ENCODE results near the gene MDM2. TPM values are rescaled to one million over a fixed set of nuclear protein-coding genes. Genes with fewer than 3 reads are reported as not detected.
A peak's percentile ranks its signal among the peaks of the same experiment; 100 is the strongest.
"Not testable (repeated sequence)": the region's sequence is repeated elsewhere in the genome, so short reads cannot be mapped to it uniquely, and the experiment has no call there.

MDM2 gene
- total RNA-seq, 1 donor from 2014 or later: 113 TPM

DNA sequence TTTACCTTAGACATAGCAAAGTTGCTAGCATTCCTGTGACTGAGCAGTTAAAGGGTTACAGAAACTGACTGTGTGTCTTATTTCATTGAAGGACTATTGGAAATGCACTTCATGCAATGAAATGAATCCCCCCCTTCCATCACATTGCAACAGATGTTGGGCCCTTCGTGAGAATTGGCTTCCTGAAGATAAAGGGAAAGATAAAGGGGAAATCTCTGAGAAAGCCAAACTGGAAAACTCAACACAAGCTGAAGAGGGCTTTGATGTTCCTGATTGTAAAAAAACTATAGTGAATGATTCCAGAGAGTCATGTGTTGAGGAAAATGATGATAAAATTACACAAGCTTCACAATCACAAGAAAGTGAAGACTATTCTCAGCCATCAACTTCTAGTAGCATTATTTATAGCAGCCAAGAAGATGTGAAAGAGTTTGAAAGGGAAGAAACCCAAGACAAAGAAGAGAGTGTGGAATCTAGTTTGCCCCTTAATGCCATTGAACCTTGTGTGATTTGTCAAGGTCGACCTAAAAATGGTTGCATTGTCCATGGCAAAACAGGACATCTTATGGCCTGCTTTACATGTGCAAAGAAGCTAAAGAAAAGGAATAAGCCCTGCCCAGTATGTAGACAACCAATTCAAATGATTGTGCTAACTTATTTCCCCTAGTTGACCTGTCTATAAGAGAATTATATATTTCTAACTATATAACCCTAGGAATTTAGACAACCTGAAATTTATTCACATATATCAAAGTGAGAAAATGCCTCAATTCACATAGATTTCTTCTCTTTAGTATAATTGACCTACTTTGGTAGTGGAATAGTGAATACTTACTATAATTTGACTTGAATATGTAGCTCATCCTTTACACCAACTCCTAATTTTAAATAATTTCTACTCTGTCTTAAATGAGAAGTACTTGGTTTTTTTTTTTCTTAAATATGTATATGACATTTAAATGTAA, 31.5 kb downstream of the MDM2 start:
- Mint-ChIP-seq H3K4me1 (ENCODE audit: unreplicated experiment) (peaks cover 9% of the 10 kb centered on the region), H3K27ac (ENCODE audit: unreplicated experiment) (no peak overlapping the region), H3K4me3 (ENCODE audit: unreplicated experiment) (peak overlapping the region; percentile 4), H3K27me3 (ENCODE audit: unreplicated experiment) (no peaks in the 10 kb centered on the region), H3K36me3 (ENCODE audit: low read depth, unreplicated experiment) (peaks cover 15% of the 10 kb centered on the region), H3K9me3 (ENCODE audit: unreplicated experiment) (no peaks in the 10 kb centered on the region)
- no peak for TF ChIP-seq CTCF (IDR thresholded peaks at IDR 0.05; ENCODE audit: unreplicated experiment)
- no peak for DNase-seq (ENCODE audit: low spot score)

DNA sequence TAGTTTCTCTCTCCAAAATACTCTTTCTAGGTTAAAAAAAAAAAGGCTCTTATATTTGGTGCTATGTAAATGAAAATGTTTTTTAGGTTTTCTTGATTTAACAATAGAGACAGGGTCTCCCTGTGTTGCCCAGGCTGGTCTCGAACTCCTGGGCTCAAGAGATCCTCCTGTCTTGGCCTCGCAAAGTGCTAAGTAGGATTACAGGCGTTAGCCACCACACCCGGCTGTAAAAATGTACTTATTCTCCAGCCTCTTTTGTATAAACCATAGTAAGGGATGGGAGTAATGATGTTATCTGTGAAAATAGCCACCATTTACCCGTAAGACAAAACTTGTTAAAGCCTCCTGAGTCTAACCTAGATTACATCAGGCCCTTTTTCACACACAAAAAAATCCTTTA, 33.2 kb downstream of the MDM2 start:
- not testable (repeated sequence) for DNase-seq (ENCODE audit: low spot score); H3K27me3 Mint-ChIP-seq (ENCODE audit: unreplicated experiment); H3K4me3 Mint-ChIP-seq (ENCODE audit: unreplicated experiment); H3K27ac Mint-ChIP-seq (ENCODE audit: unreplicated experiment); H3K9me3 Mint-ChIP-seq (ENCODE audit: unreplicated experiment); H3K4me1 Mint-ChIP-seq (ENCODE audit: unreplicated experiment); H3K36me3 Mint-ChIP-seq (ENCODE audit: low read depth, unreplicated experiment)

DNA sequence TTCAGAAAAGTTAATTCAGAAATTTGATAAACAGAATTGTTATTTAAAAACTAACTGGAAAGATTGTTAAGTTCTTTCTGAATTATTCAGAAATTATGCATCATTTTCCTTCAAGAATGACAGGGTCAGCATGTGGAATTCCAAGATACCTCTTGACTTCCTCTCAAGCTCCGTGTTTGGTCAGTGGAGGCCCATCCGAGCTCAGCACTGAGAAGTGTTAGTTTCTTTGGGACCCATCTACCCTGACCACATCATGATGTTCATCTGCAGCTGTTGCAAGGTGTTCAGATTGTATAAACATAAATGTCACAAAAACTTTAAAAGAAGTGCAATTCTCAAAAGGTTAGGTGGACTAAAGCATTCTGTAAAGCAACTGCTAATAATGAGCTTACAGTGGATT, 33.7 kb downstream of the MDM2 start:
- Mint-ChIP-seq H3K36me3 (ENCODE audit: low read depth, unreplicated experiment) (peaks cover 8% of the 10 kb centered on the region), H3K9me3 (ENCODE audit: unreplicated experiment) (no peaks in the 10 kb centered on the region), H3K27ac (ENCODE audit: unreplicated experiment) (no peak overlapping the region), H3K4me3 (ENCODE audit: unreplicated experiment) (no peak overlapping the region), H3K4me1 (ENCODE audit: unreplicated experiment) (peaks cover 6% of the 10 kb centered on the region), H3K27me3 (ENCODE audit: unreplicated experiment) (no peaks in the 10 kb centered on the region)
- no peak for TF ChIP-seq CTCF (IDR thresholded peaks at IDR 0.05; ENCODE audit: unreplicated experiment)
- DNase-seq (ENCODE audit: low spot score): no peak

DNA sequence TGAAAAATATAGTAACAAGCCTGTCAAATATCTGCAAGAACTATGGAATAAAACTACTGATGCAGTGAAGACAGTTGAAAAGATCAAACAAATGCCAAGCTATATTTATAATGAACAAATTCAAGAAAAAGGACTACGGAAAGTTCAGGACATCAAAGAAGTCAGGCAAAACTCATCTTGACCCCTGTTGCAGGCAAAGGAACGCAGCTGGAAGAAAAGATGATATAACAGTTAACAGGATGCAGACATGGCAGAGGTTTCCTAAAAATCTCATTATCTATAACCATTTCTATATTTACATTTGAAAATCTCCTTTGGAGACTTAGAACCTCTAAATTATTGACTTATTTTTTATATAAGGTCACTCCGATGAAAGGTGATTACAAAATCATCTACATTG, 34.1 kb downstream of the MDM2 start:
- Mint-ChIP-seq H3K27me3 (ENCODE audit: unreplicated experiment) (no peaks in the 10 kb centered on the region), H3K4me1 (ENCODE audit: unreplicated experiment) (peaks cover 6% of the 10 kb centered on the region), H3K27ac (ENCODE audit: unreplicated experiment) (no peak overlapping the region), H3K9me3 (ENCODE audit: unreplicated experiment) (no peaks in the 10 kb centered on the region), H3K36me3 (ENCODE audit: low read depth, unreplicated experiment) (peaks cover 8% of the 10 kb centered on the region), H3K4me3 (ENCODE audit: unreplicated experiment) (no peak overlapping the region)
- TF ChIP-seq CTCF (IDR thresholded peaks at IDR 0.05; ENCODE audit: unreplicated experiment): no peak
- DNase-seq (ENCODE audit: low spot score): no peak

GRCh38 chr12:68842784-68843567, 35.0 kb downstream of the MDM2 start:
- Mint-ChIP-seq H3K9me3 (ENCODE audit: unreplicated experiment) (no peaks in the 10 kb centered on the region), H3K36me3 (ENCODE audit: low read depth, unreplicated experiment) (peaks cover 7% of the 10 kb centered on the region), H3K27me3 (ENCODE audit: unreplicated experiment) (no peaks in the 10 kb centered on the region), H3K27ac (ENCODE audit: unreplicated experiment) (no peak overlapping the region), H3K4me3 (ENCODE audit: unreplicated experiment) (no peak overlapping the region), H3K4me1 (ENCODE audit: unreplicated experiment) (peaks cover 5% of the 10 kb centered on the region)
- no peak for TF ChIP-seq CTCF (IDR thresholded peaks at IDR 0.05; ENCODE audit: unreplicated experiment)
- no peak for DNase-seq (ENCODE audit: low spot score)
